ENCODE measurements around the gene ACTR1B. TPM values are rescaled to one million over a fixed set of nuclear protein-coding genes. Genes with fewer than 3 reads are reported as not detected.
A peak's percentile ranks its signal among the peaks of the same experiment; 100 is the strongest.

ACTR1B gene
- total RNA-seq, 1 experiment from 2014 or later: 58.2 TPM

DNA sequence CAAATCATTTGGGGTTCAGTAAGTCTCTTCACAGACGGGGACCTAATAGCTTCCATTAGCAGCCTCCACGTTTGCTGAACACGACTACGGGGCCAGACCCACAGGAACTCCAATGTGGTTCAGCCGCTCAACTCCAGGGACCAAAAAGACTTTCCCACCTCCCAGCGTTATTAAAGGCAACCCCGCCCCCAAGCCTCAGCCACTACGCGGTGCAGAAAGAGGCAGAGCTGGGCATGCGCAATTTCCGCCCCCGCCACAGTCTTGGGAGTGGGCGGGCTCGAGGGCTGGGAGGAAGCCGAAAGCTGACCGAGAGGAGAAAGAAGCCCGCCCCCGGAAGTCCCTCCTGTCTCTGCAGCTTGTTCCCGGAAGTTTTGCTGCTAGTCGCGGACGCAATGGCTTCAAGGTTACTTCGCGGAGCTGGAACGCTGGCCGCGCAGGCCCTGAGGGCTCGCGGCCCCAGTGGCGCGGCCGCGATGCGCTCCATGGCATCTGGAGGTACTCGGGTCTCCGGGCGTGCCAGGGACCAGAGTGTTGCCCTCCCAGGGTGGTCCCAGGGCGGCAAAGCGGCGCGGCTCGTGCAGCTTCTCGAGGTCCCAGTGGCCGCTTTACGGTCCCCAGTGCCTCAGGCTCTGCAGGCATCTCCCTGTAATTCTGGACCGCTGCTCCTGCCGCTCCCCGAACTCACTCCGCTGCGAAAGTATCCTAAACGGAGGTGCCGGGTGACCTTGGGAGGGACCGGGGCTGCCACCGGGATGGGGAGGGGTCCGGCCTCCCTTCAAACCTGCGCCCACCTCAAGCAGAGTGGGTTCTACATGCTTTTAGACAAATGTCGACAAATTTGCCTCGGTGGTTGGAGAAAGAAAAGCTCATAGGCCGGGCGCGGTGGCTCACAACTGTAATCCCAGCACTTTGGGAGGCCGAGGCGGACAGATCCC lies 17.9 kb downstream of the ACTR1B start, which contains the start of gene COX5B (continued):
- TF ChIP-seq, protein P1, sequence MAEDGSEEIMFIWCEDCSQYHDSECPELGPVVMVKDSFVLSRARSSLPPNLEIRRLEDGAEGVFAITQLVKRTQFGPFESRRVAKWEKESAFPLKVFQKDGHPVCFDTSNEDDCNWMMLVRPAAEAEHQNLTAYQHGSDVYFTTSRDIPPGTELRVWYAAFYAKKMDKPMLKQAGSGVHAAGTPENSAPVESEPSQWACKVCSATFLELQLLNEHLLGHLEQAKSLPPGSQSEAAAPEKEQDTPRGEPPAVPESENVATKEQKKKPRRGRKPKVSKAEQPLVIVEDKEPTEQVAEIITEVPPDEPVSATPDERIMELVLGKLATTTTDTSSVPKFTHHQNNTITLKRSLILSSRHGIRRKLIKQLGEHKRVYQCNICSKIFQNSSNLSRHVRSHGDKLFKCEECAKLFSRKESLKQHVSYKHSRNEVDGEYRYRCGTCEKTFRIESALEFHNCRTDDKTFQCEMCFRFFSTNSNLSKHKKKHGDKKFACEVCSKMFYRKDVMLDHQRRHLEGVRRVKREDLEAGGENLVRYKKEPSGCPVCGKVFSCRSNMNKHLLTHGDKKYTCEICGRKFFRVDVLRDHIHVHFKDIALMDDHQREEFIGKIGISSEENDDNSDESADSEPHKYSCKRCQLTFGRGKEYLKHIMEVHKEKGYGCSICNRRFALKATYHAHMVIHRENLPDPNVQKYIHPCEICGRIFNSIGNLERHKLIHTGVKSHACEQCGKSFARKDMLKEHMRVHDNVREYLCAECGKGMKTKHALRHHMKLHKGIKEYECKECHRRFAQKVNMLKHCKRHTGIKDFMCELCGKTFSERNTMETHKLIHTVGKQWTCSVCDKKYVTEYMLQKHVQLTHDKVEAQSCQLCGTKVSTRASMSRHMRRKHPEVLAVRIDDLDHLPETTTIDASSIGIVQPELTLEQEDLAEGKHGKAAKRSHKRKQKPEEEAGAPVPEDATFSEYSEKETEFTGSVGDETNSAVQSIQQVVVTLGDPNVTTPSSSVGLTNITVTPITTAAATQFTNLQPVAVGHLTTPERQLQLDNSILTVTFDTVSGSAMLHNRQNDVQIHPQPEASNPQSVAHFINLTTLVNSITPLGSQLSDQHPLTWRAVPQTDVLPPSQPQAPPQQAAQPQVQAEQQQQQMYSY (CRISPR knock-in tag; IDR thresholded peaks at IDR 0.05): no peak
- TF ChIP-seq NFYB (CRISPR knock-in tag; conservative IDR thresholded peaks at IDR 0.05; ENCODE audit: low read depth) (no peak), IRF2 (CRISPR knock-in tag; IDR thresholded peaks at IDR 0.05; ENCODE audit: borderline replicate concordance, low read depth) (no peak), ZNF396 (CRISPR knock-in tag; IDR thresholded peaks at IDR 0.05; ENCODE audit: borderline replicate concordance) (no peak), JUN (CRISPR knock-in tag; IDR thresholded peaks at IDR 0.05) (no peak), EMX1 (CRISPR knock-in tag; IDR thresholded peaks at IDR 0.05) (no peak), ZNF138 (CRISPR knock-in tag; conservative IDR thresholded peaks at IDR 0.05) (no peak), ESRRA (CRISPR knock-in tag; IDR thresholded peaks at IDR 0.05; ENCODE audit: borderline replicate concordance) (peak; percentile 86; the same call in 1 of the 2 replicates), ZNF263 (CRISPR knock-in tag; IDR thresholded peaks at IDR 0.05; ENCODE audit: low read depth) (no peak), FOXP1 (CRISPR knock-in tag; IDR thresholded peaks at IDR 0.05; ENCODE audit: borderline replicate concordance) (no peak)
- TF ChIP-seq, protein P2, sequence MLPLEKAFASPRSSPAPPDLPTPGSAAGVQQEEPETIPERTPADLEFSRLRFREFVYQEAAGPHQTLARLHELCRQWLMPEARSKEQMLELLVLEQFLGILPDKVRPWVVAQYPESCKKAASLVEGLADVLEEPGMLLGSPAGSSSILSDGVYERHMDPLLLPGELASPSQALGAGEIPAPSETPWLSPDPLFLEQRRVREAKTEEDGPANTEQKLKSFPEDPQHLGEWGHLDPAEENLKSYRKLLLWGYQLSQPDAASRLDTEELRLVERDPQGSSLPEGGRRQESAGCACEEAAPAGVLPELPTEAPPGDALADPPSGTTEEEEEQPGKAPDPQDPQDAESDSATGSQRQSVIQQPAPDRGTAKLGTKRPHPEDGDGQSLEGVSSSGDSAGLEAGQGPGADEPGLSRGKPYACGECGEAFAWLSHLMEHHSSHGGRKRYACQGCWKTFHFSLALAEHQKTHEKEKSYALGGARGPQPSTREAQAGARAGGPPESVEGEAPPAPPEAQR (CRISPR knock-in tag; IDR thresholded peaks at IDR 0.05): no peak
- TF ChIP-seq, protein P3, sequence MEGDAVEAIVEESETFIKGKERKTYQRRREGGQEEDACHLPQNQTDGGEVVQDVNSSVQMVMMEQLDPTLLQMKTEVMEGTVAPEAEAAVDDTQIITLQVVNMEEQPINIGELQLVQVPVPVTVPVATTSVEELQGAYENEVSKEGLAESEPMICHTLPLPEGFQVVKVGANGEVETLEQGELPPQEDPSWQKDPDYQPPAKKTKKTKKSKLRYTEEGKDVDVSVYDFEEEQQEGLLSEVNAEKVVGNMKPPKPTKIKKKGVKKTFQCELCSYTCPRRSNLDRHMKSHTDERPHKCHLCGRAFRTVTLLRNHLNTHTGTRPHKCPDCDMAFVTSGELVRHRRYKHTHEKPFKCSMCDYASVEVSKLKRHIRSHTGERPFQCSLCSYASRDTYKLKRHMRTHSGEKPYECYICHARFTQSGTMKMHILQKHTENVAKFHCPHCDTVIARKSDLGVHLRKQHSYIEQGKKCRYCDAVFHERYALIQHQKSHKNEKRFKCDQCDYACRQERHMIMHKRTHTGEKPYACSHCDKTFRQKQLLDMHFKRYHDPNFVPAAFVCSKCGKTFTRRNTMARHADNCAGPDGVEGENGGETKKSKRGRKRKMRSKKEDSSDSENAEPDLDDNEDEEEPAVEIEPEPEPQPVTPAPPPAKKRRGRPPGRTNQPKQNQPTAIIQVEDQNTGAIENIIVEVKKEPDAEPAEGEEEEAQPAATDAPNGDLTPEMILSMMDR (IDR thresholded peaks at IDR 0.05): no peak
- TF ChIP-seq, protein P4, sequence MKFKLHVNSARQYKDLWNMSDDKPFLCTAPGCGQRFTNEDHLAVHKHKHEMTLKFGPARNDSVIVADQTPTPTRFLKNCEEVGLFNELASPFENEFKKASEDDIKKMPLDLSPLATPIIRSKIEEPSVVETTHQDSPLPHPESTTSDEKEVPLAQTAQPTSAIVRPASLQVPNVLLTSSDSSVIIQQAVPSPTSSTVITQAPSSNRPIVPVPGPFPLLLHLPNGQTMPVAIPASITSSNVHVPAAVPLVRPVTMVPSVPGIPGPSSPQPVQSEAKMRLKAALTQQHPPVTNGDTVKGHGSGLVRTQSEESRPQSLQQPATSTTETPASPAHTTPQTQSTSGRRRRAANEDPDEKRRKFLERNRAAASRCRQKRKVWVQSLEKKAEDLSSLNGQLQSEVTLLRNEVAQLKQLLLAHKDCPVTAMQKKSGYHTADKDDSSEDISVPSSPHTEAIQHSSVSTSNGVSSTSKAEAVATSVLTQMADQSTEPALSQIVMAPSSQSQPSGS (CRISPR knock-in tag; IDR thresholded peaks at IDR 0.05; ENCODE audit: borderline replicate concordance, low read depth): no peak
- TF ChIP-seq, protein P5, sequence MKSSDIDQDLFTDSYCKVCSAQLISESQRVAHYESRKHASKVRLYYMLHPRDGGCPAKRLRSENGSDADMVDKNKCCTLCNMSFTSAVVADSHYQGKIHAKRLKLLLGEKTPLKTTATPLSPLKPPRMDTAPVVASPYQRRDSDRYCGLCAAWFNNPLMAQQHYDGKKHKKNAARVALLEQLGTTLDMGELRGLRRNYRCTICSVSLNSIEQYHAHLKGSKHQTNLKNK (CRISPR knock-in tag; IDR thresholded peaks at IDR 0.05): no peak
- TF ChIP-seq, protein P6, sequence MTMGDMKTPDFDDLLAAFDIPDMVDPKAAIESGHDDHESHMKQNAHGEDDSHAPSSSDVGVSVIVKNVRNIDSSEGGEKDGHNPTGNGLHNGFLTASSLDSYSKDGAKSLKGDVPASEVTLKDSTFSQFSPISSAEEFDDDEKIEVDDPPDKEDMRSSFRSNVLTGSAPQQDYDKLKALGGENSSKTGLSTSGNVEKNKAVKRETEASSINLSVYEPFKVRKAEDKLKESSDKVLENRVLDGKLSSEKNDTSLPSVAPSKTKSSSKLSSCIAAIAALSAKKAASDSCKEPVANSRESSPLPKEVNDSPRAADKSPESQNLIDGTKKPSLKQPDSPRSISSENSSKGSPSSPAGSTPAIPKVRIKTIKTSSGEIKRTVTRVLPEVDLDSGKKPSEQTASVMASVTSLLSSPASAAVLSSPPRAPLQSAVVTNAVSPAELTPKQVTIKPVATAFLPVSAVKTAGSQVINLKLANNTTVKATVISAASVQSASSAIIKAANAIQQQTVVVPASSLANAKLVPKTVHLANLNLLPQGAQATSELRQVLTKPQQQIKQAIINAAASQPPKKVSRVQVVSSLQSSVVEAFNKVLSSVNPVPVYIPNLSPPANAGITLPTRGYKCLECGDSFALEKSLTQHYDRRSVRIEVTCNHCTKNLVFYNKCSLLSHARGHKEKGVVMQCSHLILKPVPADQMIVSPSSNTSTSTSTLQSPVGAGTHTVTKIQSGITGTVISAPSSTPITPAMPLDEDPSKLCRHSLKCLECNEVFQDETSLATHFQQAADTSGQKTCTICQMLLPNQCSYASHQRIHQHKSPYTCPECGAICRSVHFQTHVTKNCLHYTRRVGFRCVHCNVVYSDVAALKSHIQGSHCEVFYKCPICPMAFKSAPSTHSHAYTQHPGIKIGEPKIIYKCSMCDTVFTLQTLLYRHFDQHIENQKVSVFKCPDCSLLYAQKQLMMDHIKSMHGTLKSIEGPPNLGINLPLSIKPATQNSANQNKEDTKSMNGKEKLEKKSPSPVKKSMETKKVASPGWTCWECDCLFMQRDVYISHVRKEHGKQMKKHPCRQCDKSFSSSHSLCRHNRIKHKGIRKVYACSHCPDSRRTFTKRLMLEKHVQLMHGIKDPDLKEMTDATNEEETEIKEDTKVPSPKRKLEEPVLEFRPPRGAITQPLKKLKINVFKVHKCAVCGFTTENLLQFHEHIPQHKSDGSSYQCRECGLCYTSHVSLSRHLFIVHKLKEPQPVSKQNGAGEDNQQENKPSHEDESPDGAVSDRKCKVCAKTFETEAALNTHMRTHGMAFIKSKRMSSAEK (CRISPR knock-in tag; IDR thresholded peaks at IDR 0.05; ENCODE audit: borderline replicate concordance): no peak
- TF ChIP-seq, protein P7, sequence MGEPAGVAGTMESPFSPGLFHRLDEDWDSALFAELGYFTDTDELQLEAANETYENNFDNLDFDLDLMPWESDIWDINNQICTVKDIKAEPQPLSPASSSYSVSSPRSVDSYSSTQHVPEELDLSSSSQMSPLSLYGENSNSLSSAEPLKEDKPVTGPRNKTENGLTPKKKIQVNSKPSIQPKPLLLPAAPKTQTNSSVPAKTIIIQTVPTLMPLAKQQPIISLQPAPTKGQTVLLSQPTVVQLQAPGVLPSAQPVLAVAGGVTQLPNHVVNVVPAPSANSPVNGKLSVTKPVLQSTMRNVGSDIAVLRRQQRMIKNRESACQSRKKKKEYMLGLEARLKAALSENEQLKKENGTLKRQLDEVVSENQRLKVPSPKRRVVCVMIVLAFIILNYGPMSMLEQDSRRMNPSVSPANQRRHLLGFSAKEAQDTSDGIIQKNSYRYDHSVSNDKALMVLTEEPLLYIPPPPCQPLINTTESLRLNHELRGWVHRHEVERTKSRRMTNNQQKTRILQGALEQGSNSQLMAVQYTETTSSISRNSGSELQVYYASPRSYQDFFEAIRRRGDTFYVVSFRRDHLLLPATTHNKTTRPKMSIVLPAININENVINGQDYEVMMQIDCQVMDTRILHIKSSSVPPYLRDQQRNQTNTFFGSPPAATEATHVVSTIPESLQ (CRISPR knock-in tag; IDR thresholded peaks at IDR 0.05): no peak
- TF ChIP-seq, protein P8, sequence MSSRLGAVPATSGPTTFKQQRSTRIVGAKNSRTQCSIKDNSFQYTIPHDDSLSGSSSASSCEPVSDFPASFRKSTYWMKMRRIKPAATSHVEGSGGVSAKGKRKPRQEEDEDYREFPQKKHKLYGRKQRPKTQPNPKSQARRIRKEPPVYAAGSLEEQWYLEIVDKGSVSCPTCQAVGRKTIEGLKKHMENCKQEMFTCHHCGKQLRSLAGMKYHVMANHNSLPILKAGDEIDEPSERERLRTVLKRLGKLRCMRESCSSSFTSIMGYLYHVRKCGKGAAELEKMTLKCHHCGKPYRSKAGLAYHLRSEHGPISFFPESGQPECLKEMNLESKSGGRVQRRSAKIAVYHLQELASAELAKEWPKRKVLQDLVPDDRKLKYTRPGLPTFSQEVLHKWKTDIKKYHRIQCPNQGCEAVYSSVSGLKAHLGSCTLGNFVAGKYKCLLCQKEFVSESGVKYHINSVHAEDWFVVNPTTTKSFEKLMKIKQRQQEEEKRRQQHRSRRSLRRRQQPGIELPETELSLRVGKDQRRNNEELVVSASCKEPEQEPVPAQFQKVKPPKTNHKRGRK (CRISPR knock-in tag; IDR thresholded peaks at IDR 0.05; ENCODE audit: borderline replicate concordance): no peak

Data from WTC11 (cell line).